ENCODE results near the gene GANC.

DNA sequence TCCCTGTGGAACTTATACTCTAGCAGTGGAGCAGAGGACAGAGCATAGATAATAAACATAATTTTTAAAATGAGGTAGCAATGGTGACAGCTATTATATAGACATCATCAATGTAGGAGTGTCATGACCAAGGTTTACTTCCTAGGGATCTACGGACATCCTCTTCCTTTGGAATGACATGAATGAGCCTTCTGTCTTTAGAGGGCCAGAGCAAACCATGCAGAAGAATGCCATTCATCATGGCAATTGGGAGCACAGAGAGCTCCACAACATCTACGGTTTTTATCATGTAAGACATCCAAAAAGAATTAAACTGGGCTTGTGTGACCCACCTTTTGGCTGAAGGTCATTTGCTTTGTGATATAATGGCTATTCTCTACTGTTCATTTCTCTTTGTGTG lies 56.2 kb downstream of the GANC start:
- TF ChIP-seq, protein P1, sequence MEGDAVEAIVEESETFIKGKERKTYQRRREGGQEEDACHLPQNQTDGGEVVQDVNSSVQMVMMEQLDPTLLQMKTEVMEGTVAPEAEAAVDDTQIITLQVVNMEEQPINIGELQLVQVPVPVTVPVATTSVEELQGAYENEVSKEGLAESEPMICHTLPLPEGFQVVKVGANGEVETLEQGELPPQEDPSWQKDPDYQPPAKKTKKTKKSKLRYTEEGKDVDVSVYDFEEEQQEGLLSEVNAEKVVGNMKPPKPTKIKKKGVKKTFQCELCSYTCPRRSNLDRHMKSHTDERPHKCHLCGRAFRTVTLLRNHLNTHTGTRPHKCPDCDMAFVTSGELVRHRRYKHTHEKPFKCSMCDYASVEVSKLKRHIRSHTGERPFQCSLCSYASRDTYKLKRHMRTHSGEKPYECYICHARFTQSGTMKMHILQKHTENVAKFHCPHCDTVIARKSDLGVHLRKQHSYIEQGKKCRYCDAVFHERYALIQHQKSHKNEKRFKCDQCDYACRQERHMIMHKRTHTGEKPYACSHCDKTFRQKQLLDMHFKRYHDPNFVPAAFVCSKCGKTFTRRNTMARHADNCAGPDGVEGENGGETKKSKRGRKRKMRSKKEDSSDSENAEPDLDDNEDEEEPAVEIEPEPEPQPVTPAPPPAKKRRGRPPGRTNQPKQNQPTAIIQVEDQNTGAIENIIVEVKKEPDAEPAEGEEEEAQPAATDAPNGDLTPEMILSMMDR (conservative IDR thresholded peaks at IDR 0.05; ENCODE audit: low read length), result no peak
- TF ChIP-seq EZH2phosphoT487 (IDR thresholded peaks at IDR 0.05; ENCODE audit: borderline replicate concordance), result no peak
